CD14-positive monocyte (primary cell): ENCODE data around the gene STXBP6. TPM values are rescaled to one million over a fixed set of nuclear protein-coding genes. Genes with fewer than 3 reads are reported as not detected.

ENCODE experiments used
- DNase-seq, 3 donors: peaks; one replicate each; pipeline ENCODE4 v3.0.0-alpha.2; 2011 to 2022
- H2AFZ ChIP-seq: 2 replicates; pipeline ENCODE4 v1.6.0; 2012; ENCODE audit warnings: mild to moderate bottlenecking, low read depth, low read length, inconsistent platforms; ENCODE audit not compliant: insufficient read depth, poor library complexity, severe bottlenecking
- H3K27ac ChIP-seq, 2 donors: 1 replicate in 1 of 2; 2 replicates in 1 of 2; pipeline ENCODE4 v1.5.1; 2012 to 2013; ENCODE audit warnings: low read length in 2 of 2, control low read depth in 1 of 2, inconsistent platforms in 1 of 2, low read depth in 1 of 2, mild to moderate bottlenecking in 1 of 2
- H3K27me3 ChIP-seq, 2 donors: one replicate each; pipeline versions ENCODE4 v1.6.0 to v1.6.1; 2011 to 2013; ENCODE audit warnings: low read length in 2 of 2; ENCODE audit not compliant: control insufficient read depth in 2 of 2, insufficient read depth in 2 of 2
- H3K36me3 ChIP-seq, 2 donors: replicated peaks in 1 of 2; 1 replicate in 1 of 2; 2 replicates in 1 of 2; pipeline versions ENCODE4 v1.5.1 to v1.6.1; 2012 to 2013; ENCODE audit warnings: low read length in 2 of 2, control low read depth in 1 of 2, inconsistent platforms in 1 of 2, mild to moderate bottlenecking in 1 of 2; ENCODE audit not compliant: insufficient read depth in 2 of 2, control insufficient read depth in 1 of 2
- H3K4me1 ChIP-seq, 2 donors: 1 replicate in 1 of 2; 2 replicates in 1 of 2; pipeline versions ENCODE4 v1.5.1 to v1.6.1; 2012 to 2013; ENCODE audit warnings: low read length in 2 of 2, control low read depth in 1 of 2, inconsistent platforms in 1 of 2, mild to moderate bottlenecking in 1 of 2, moderate library complexity in 1 of 2; ENCODE audit not compliant: insufficient read depth in 2 of 2, control insufficient read depth in 1 of 2
- H3K4me2 ChIP-seq: replicated peaks from 2 replicates; pipeline ENCODE3; 2012; ENCODE audit warnings: low read length, moderate library complexity, mild to moderate bottlenecking; ENCODE audit not compliant: poor library complexity, severe bottlenecking; ENCODE audit errors: extremely low read depth
- H3K4me3 ChIP-seq, 3 experiments: fragments of 200-600 bp in 1 of 3; sonication (generic) in 1 of 3; replicated peaks in 1 of 3; 1 replicate in 2 of 3; 2 replicates in 1 of 3; pipeline ENCODE4 v1.5.1; 2011 to 2013; ENCODE audit warnings: low read length in 3 of 3, mild to moderate bottlenecking in 3 of 3, control low read depth in 2 of 3, low read depth in 2 of 3, inconsistent platforms in 1 of 3, moderate library complexity in 1 of 3
- H3K79me2 ChIP-seq: 2 replicates; pipeline ENCODE4 v1.6.0; 2012; ENCODE audit warnings: mild to moderate bottlenecking, control low read depth, inconsistent platforms, low read length, moderate library complexity; ENCODE audit not compliant: insufficient read depth
- H3K9ac ChIP-seq: 2 replicates; pipeline ENCODE4 v1.6.0; 2017; ENCODE audit warnings: low read length, mild to moderate bottlenecking; ENCODE audit not compliant: insufficient read depth, poor library complexity, severe bottlenecking
- H3K9me3 ChIP-seq, 2 donors: replicated peaks in 1 of 2; 1 replicate in 1 of 2; 2 replicates in 1 of 2; pipeline versions ENCODE4 v1.5.1 to v1.6.1; 2012 to 2013; ENCODE audit warnings: low read length in 2 of 2, control low read depth in 1 of 2; ENCODE audit not compliant: control insufficient read depth in 1 of 2, insufficient read depth in 1 of 2
- H4K20me1 ChIP-seq: 2 replicates; pipeline ENCODE4 v1.6.0; 2012; ENCODE audit warnings: mild to moderate bottlenecking, low read length, control low read depth, moderate library complexity; ENCODE audit not compliant: insufficient read depth
- H3K27ac Mint-ChIP-seq, 7 donors: one replicate each; pipeline ENCODE4 v1.8.0; 2020; ENCODE audit warnings: mild to moderate bottlenecking in 7 of 7, mixed read lengths in 7 of 7, moderate library complexity in 6 of 7, inconsistent platforms in 2 of 7
- H3K27me3 Mint-ChIP-seq, 3 donors: one replicate each; pipeline ENCODE4 v1.8.0; 2021 to 2022; ENCODE audit warnings: low read depth in 3 of 3, mild to moderate bottlenecking in 3 of 3, mixed read lengths in 3 of 3, moderate library complexity in 3 of 3, inconsistent platforms in 1 of 3
- H3K36me3 Mint-ChIP-seq, 2 donors: one replicate each; pipeline ENCODE4 v1.8.0; 2020; ENCODE audit warnings: mixed read lengths in 2 of 2, inconsistent platforms in 1 of 2, mild to moderate bottlenecking in 1 of 2
- H3K4me1 Mint-ChIP-seq: one replicate; pipeline ENCODE4 v1.8.0; 2020; ENCODE audit warnings: mild to moderate bottlenecking, mixed read lengths
- H3K4me3 Mint-ChIP-seq, 2 donors: one replicate each; pipeline ENCODE4 v1.8.0; 2020; ENCODE audit warnings: mild to moderate bottlenecking in 2 of 2, mixed read lengths in 2 of 2, moderate library complexity in 1 of 2
- H3K9me3 Mint-ChIP-seq, 7 donors: one replicate each; pipeline ENCODE4 v1.8.0; 2020 to 2022; ENCODE audit warnings: mixed read lengths in 7 of 7, mild to moderate bottlenecking in 6 of 7, moderate library complexity in 6 of 7, inconsistent platforms in 2 of 7
- WGBS: methylation state at CpG from one replicate; pipeline ENCODE4 v1.1.5; 2013; ENCODE audit warnings: missing lambda C conversion rate; ENCODE audit not compliant: insufficient coverage; 5-methylcytosine and 5-hydroxymethylcytosine counted together
- intact Hi-C, 2 donors: fragments of 100-400 bp; cut with micrococcal nuclease; formaldehyde crosslinking; loops; one replicate each; pipeline versions ENCODE4 v1.15.0 to v1.15.1; 2023
- polyA plus RNA-seq, 3 donors: library from polyadenylated mRNA; depleted of rRNA in 1 of 3; unstranded in 2 of 3; stranded (reverse) in 1 of 3; fragments of 300-500 nt in 2 of 3; fragments of >200 nt in 1 of 3; fragmentation: Illumina TruSeq in 2 of 3; gene quantifications; 1 replicate in 2 of 3; 2 replicates in 1 of 3; pipeline ENCODE4 v1.2.3, GENCODE V29; 2012 to 2021
- TF ChIP-seq, protein P1 (sequence below): fragments of 200-600 bp; IDR thresholded peaks from one replicate; pipeline ENCODE4 v1.8.0; 2022; ENCODE audit warnings: antibody characterized with exemption, mild to moderate bottlenecking

Gene STXBP6
- polyA plus RNA-seq, 3 donors, result 0.05 to 0.25 (median 0.08) TPM

DNA sequence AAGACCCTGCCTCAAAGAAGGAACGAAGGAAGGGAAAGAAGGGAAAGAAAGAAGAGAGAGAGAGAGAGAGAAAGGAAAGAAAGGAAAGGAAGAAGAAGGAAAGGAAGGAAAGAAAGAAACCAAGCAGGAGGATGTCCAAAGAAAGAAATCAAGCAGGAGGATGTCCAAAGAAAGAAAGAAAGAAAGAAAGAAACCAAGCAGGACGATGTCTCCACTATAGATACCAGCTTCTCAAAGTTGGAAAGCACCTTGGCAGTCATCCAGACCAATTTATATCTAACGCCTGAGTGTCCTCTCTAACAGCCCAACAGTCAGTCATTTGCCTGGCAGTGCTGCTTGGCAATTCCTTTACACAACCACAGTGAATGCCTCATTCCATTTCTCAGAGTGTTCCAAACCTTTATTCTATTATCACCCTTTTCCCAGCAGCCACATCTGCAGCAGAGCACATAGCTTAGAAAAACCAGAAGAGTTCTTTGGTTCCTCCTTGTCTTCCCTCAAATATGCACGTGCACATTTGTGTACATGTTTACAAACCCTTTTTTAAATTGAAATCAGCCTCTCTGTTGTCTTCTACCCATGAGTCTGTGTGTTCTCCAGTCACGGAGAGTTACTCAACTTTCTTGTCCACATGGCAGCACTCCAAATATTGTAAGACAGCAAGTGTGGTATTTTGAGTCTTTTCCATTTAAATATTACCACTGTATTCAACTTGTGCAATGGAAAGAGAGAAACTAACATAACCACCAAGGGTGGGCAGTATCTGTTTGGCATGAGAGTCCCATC lies 138.4 kb downstream of the STXBP6 start:
- peaks cover 1 to 4% (median 3%) of the 10 kb centered on the region in 3 donors for H3K27me3 Mint-ChIP-seq
- 3% methylated on average over 3 of the region's 5 CpGs for WGBS
- Histone ChIP-seq H3K4me1 (peaks cover 44% of the 10 kb centered on the region in 2 donors), H4K20me1 (no peaks in the 10 kb centered on the region), H3K36me3 (no peaks in the 10 kb centered on the region), H3K4me2 (peak overlapping the region; percentile 51), H3K9me3 (no peaks in the 10 kb centered on the region), H3K27ac (peak overlapping the region in 1 of 2 donors; percentile 70), H3K79me2 (no peaks in the 10 kb centered on the region), H3K9ac (no peak overlapping the region), H3K4me3 (peak overlapping the region in 1 of 3 experiments; percentile 44), H2AFZ (peak overlapping the region; percentile 32), H3K27me3 (no peaks in the 10 kb centered on the region)
- TF ChIP-seq, protein P1, sequence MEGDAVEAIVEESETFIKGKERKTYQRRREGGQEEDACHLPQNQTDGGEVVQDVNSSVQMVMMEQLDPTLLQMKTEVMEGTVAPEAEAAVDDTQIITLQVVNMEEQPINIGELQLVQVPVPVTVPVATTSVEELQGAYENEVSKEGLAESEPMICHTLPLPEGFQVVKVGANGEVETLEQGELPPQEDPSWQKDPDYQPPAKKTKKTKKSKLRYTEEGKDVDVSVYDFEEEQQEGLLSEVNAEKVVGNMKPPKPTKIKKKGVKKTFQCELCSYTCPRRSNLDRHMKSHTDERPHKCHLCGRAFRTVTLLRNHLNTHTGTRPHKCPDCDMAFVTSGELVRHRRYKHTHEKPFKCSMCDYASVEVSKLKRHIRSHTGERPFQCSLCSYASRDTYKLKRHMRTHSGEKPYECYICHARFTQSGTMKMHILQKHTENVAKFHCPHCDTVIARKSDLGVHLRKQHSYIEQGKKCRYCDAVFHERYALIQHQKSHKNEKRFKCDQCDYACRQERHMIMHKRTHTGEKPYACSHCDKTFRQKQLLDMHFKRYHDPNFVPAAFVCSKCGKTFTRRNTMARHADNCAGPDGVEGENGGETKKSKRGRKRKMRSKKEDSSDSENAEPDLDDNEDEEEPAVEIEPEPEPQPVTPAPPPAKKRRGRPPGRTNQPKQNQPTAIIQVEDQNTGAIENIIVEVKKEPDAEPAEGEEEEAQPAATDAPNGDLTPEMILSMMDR, result no peak
- peaks cover 51% of the 10 kb centered on the region for H3K4me1 Mint-ChIP-seq
- peak; percentile 42 to 50 (median 49) for DNase-seq
- no peaks in the 10 kb centered on the region for H3K36me3 Mint-ChIP-seq
- peak overlapping the region; percentile 2 to 75 for H3K4me3 Mint-ChIP-seq
- H3K27ac Mint-ChIP-seq, result peak overlapping the region; percentile 11 to 89 (median 87)
- intact Hi-C loops, result no loop called here
- no peaks in the 10 kb centered on the region for H3K9me3 Mint-ChIP-seq

DNA sequence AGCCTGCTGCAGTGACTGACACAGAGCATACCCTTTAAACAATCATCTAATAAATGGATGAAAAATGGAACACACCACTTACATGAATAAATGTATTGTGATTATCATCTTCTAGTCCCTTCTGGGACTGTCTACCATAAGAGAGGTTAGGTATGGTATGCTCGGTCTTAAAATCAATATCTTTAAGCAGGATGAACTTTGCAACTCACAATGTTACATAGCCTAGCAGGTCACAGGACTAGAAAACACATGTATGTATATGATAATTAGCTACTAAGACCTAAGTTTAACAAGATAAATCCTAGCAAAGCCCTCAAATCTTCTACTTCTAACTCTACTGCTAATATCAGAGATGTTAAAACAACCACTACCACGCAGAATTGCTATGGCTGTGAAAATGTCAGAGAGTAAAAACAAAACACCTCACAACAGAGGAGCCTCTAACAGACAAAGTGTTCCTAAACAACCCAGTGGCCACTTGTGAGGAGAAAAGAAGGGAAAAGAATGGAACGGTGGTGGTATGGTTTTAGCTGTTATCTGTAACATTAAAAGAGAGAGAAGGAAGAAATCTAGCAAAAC lies 139.4 kb downstream of the STXBP6 start:
- DNase-seq, result no peak
- Histone ChIP-seq H4K20me1 (no peaks in the 10 kb centered on the region), H3K9ac (no peak overlapping the region), H3K36me3 (no peaks in the 10 kb centered on the region), H3K9me3 (no peaks in the 10 kb centered on the region), H3K27me3 (no peaks in the 10 kb centered on the region), H3K27ac (no peak overlapping the region), H3K4me1 (peaks cover 44% of the 10 kb centered on the region in 2 donors), H3K4me2 (no peak overlapping the region), H2AFZ (no peak overlapping the region), H3K79me2 (no peaks in the 10 kb centered on the region), H3K4me3 (no peak overlapping the region)
- Mint-ChIP-seq H3K27ac (peak overlapping the region in 1 of 7 donors; percentile 6), H3K4me1 (peaks cover 54% of the 10 kb centered on the region), H3K4me3 (no peak overlapping the region), H3K36me3 (no peaks in the 10 kb centered on the region), H3K9me3 (no peaks in the 10 kb centered on the region), H3K27me3 (peaks cover 1 to 4% (median 3%) of the 10 kb centered on the region in 3 donors)
- intact Hi-C loops, result no loop called here
- WGBS, result no CpG with 5 or more reads among the region's 3 CpGs
- TF ChIP-seq, protein P1, result no peak
